ENCODE measurements around the gene RSPH3. TPM values are rescaled to one million over a fixed set of nuclear protein-coding genes. Genes with fewer than 3 reads are reported as not detected.
"Not testable (repeated sequence)": the region's sequence is repeated elsewhere in the genome, so short reads cannot be mapped to it uniquely, and the experiment has no call there.

The RSPH3 gene
- 3.5 TPM for total RNA-seq

- peak; percentile 67 to 82 (median 78) for DNase-seq (ENCODE audit: low read depth in 2 of 3, low spot score in 2 of 3)
Observed at GRCh38 chr6:158999666-159000403, at the start of gene RSPH3. TSS of gene RSPH3 (minus strand) at chr6:159000202. CDS start at chr6:158999550, 652 bp downstream.

- DNase-seq (ENCODE audit: low read depth in 2 of 3, low spot score in 2 of 3): no peak
Observed at GRCh38 chr6:159047891-159048685, 48.1 kb upstream of the RSPH3 start.

- DNase-seq (ENCODE audit: low read depth in 2 of 3, low spot score in 2 of 3): peak in 1 of 3 donors; percentile 77
Observed at GRCh38 chr6:159045801-159046200, 45.8 kb upstream of the RSPH3 start.

- peak; percentile 66 to 94 (median 87) for DNase-seq (ENCODE audit: low read depth in 2 of 3, low spot score in 2 of 3)
Observed at GRCh38 chr6:159044899-159045727, 45.1 kb upstream of the RSPH3 start, which contains the start of gene TAGAP. TSS of gene TAGAP (minus strand) at chr6:159044991. CDS start at chr6:159044146, 845 bp downstream.

GRCh38 chr6:159043947-159044346 is 43.9 kb upstream of the RSPH3 start:
- no peak for DNase-seq (ENCODE audit: low read depth in 2 of 3, low spot score in 2 of 3)

GRCh38 chr6:159043251-159043650 is 43.2 kb upstream of the RSPH3 start:
- no peak for DNase-seq (ENCODE audit: low read depth in 2 of 3, low spot score in 2 of 3)

GRCh38 chr6:159042826-159043181 is 42.8 kb upstream of the RSPH3 start:
- DNase-seq (ENCODE audit: low read depth in 2 of 3, low spot score in 2 of 3): no peak

GRCh38 chr6:159042003-159042825 is 42.2 kb upstream of the RSPH3 start:
- peak; percentile 69 to 93 (median 89) for DNase-seq (ENCODE audit: low read depth in 2 of 3, low spot score in 2 of 3)

GRCh38 chr6:159041181-159041580 is 41.2 kb upstream of the RSPH3 start:
- DNase-seq (ENCODE audit: low read depth in 2 of 3, low spot score in 2 of 3): no peak

- no peak for DNase-seq (ENCODE audit: low read depth in 2 of 3, low spot score in 2 of 3)
Observed at GRCh38 chr6:159039885-159040258, 39.9 kb upstream of the RSPH3 start.

GRCh38 chr6:159038914-159039884 is 39.2 kb upstream of the RSPH3 start:
- DNase-seq (ENCODE audit: low read depth in 2 of 3, low spot score in 2 of 3): peak in 2 of 3 donors; percentile 82 to 93

GRCh38 chr6:159038318-159038717 is 38.3 kb upstream of the RSPH3 start:
- DNase-seq (ENCODE audit: low read depth in 2 of 3, low spot score in 2 of 3): not testable (repeated sequence)

GRCh38 chr6:159037756-159038290 is 37.8 kb upstream of the RSPH3 start:
- DNase-seq (ENCODE audit: low read depth in 2 of 3, low spot score in 2 of 3): no peak

GRCh38 chr6:159036673-159037072 is 36.7 kb upstream of the RSPH3 start:
- DNase-seq (ENCODE audit: low read depth in 2 of 3, low spot score in 2 of 3): no peak

GRCh38 chr6:159035891-159036290 is 35.9 kb upstream of the RSPH3 start:
- DNase-seq (ENCODE audit: low read depth in 2 of 3, low spot score in 2 of 3): no peak

- DNase-seq (ENCODE audit: low read depth in 2 of 3, low spot score in 2 of 3): no peak
Observed at GRCh38 chr6:159033160-159034049, 33.4 kb upstream of the RSPH3 start.

- DNase-seq (ENCODE audit: low read depth in 2 of 3, low spot score in 2 of 3): no peak
Observed at GRCh38 chr6:159031846-159032245, 31.8 kb upstream of the RSPH3 start.

GRCh38 chr6:159030168-159030567 is 30.2 kb upstream of the RSPH3 start:
- no peak for DNase-seq (ENCODE audit: low read depth in 2 of 3, low spot score in 2 of 3)
